ENCODE data around the gene EXO1. TPM values are rescaled to one million over a fixed set of nuclear protein-coding genes. Genes with fewer than 3 reads are reported as not detected.

Gene EXO1
- total and polyA plus RNA-seq, 2 donors (not counting 1 experiment from before 2014, with no cell fraction given): 0.73 to 1.2 TPM

GRCh38 chr1:241822846-241823245 lies 25.2 kb upstream of the EXO1 start:
- no peak for DNase-seq
- Histone ChIP-seq H3K27ac (ENCODE audit: low read length in 2 of 2) (no peak overlapping the region), H3K4me1 (ENCODE audit: control insufficient read depth in 2 of 2, insufficient read depth in 2 of 2, low read length in 2 of 2) (peaks cover 7% of the 10 kb centered on the region in 2 donors), H3K9me3 (ENCODE audit: control extremely low read depth in 1 of 3, control insufficient read depth in 2 of 3, insufficient read depth in 1 of 3, low read length in 2 of 3) (no peaks in the 10 kb centered on the region), H3K27me3 (replicated peaks in 1 of 4; ENCODE audit: control extremely low read depth in 1 of 4, control insufficient read depth in 3 of 4, insufficient read depth in 4 of 4, low read length in 3 of 4) (no peaks in the 10 kb centered on the region), H3K79me2 (ENCODE audit: control insufficient read depth, insufficient read depth, low read length) (no peaks in the 10 kb centered on the region), H3K4me3 (ENCODE audit: control extremely low read depth in 1 of 5, extremely low read depth in 1 of 5, insufficient read depth in 1 of 5, low read depth in 2 of 5, low read length in 4 of 5) (no peak overlapping the region), H2AFZ (ENCODE audit: insufficient read depth, low read depth, low read length, poor library complexity, severe bottlenecking) (no peak overlapping the region), H4K20me1 (ENCODE audit: control insufficient read depth, insufficient read depth, low read length, poor library complexity, severe bottlenecking) (no peaks in the 10 kb centered on the region), H3K36me3 (replicated peaks in 1 of 2; ENCODE audit: control extremely low read depth in 1 of 2, control insufficient read depth in 1 of 2, extremely low read depth in 1 of 2, insufficient read depth in 2 of 2, low read length in 1 of 2) (no peaks in the 10 kb centered on the region), H3K4me2 (replicated peaks; ENCODE audit: low read depth, low read length, poor library complexity, severe bottlenecking) (no peak overlapping the region), H3K9ac (ENCODE audit: low read length) (no peak overlapping the region)
- Mint-ChIP-seq H3K27me3 (peaks cover 6% of the 10 kb centered on the region), H3K4me3 (no peak overlapping the region), H3K9me3 (ENCODE audit: insufficient read depth) (no peaks in the 10 kb centered on the region), H3K4me1 (peaks cover 4% of the 10 kb centered on the region), H3K27ac (no peak overlapping the region)
- POLR2A ChIA-PET: no interaction called here
- TF ChIP-seq EZH2 (IDR thresholded peaks at IDR 0.05; ENCODE audit: borderline replicate concordance, insufficient read depth, low read depth, low read length, poor library complexity, severe bottlenecking): no peak
- no peak for TF ChIP-seq CTCF (IDR thresholded peaks at IDR 0.05)
- ATAC-seq (ENCODE audit: low read depth): no peak
- CTCF ChIA-PET: no interaction called here
- intact Hi-C loops (cut with micrococcal nuclease): no loop called here

GRCh38 chr1:241823925-241824324 lies 24.1 kb upstream of the EXO1 start:
- TF ChIP-seq CTCF (IDR thresholded peaks at IDR 0.05): no peak
- Histone ChIP-seq H3K4me1 (ENCODE audit: control insufficient read depth in 2 of 2, insufficient read depth in 2 of 2, low read length in 2 of 2) (no peaks in the 10 kb centered on the region), H3K27ac (ENCODE audit: low read length in 2 of 2) (no peak overlapping the region), H3K9me3 (ENCODE audit: control extremely low read depth in 1 of 3, control insufficient read depth in 2 of 3, insufficient read depth in 1 of 3, low read length in 2 of 3) (no peaks in the 10 kb centered on the region), H3K36me3 (replicated peaks in 1 of 2; ENCODE audit: control extremely low read depth in 1 of 2, control insufficient read depth in 1 of 2, extremely low read depth in 1 of 2, insufficient read depth in 2 of 2, low read length in 1 of 2) (no peaks in the 10 kb centered on the region), H3K9ac (ENCODE audit: low read length) (no peak overlapping the region), H3K4me3 (ENCODE audit: control extremely low read depth in 1 of 5, extremely low read depth in 1 of 5, insufficient read depth in 1 of 5, low read depth in 2 of 5, low read length in 4 of 5) (no peak overlapping the region), H3K4me2 (replicated peaks; ENCODE audit: low read depth, low read length, poor library complexity, severe bottlenecking) (no peak overlapping the region), H3K79me2 (ENCODE audit: control insufficient read depth, insufficient read depth, low read length) (no peaks in the 10 kb centered on the region), H4K20me1 (ENCODE audit: control insufficient read depth, insufficient read depth, low read length, poor library complexity, severe bottlenecking) (no peaks in the 10 kb centered on the region), H2AFZ (ENCODE audit: insufficient read depth, low read depth, low read length, poor library complexity, severe bottlenecking) (no peak overlapping the region), H3K27me3 (replicated peaks in 1 of 4; ENCODE audit: control extremely low read depth in 1 of 4, control insufficient read depth in 3 of 4, insufficient read depth in 4 of 4, low read length in 3 of 4) (no peaks in the 10 kb centered on the region)
- ATAC-seq (ENCODE audit: low read depth) (no peak), DNase-seq (no peak)
- POLR2A ChIA-PET: no interaction called here
- H3K27me3 Mint-ChIP-seq: peaks cover 8% of the 10 kb centered on the region
- CTCF ChIA-PET: no interaction called here
- no peak overlapping the region for H3K27ac Mint-ChIP-seq
- intact Hi-C loops (cut with micrococcal nuclease): no loop called here
- no peaks in the 10 kb centered on the region for H3K9me3 Mint-ChIP-seq (ENCODE audit: insufficient read depth)
- H3K4me3 Mint-ChIP-seq: no peak overlapping the region
- no CpG with 5 or more reads among the region's 1 CpG for WGBS (ENCODE audit: insufficient coverage)
- H3K4me1 Mint-ChIP-seq: no peaks in the 10 kb centered on the region

Measured in B cell (primary cell).